ENCODE results near the gene PSMD6.

The PSMD6 gene

GRCh38 chr3:64023187-64023860 is at the start of gene PSMD6:
TSS of gene PSMD6 (minus strand) at chr3:64023494. CDS start at chr3:64023419, 75 bp downstream.
- peak within 1 kb of the TSS; percentile 84 for H3K27ac ChIP-seq
- TF ChIP-seq, protein P1, sequence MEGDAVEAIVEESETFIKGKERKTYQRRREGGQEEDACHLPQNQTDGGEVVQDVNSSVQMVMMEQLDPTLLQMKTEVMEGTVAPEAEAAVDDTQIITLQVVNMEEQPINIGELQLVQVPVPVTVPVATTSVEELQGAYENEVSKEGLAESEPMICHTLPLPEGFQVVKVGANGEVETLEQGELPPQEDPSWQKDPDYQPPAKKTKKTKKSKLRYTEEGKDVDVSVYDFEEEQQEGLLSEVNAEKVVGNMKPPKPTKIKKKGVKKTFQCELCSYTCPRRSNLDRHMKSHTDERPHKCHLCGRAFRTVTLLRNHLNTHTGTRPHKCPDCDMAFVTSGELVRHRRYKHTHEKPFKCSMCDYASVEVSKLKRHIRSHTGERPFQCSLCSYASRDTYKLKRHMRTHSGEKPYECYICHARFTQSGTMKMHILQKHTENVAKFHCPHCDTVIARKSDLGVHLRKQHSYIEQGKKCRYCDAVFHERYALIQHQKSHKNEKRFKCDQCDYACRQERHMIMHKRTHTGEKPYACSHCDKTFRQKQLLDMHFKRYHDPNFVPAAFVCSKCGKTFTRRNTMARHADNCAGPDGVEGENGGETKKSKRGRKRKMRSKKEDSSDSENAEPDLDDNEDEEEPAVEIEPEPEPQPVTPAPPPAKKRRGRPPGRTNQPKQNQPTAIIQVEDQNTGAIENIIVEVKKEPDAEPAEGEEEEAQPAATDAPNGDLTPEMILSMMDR (conservative IDR thresholded peaks at IDR 0.05): peak; percentile 100

DNA sequence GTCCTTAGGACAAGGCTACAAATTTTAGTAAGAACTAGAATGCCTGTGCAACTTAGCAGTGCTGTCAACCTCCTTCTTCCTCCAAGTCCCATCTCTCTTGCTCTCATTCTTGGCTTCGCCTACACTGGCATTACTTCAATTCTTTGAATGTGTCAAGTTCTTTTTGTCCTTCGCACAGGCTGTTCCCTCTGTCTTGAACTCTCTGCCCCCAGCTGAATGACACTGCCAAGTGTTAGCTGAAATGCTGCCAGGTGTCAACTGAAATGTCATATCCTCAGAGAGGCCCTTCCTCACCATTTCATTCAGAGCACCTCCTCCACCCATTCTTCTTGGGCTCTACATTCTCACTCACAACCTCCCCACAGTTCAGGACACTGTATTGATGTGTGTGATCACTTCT is 48.8 kb upstream of the PSMD6 start:
- TF ChIP-seq, protein P1 (conservative IDR thresholded peaks at IDR 0.05): no peak
- H3K27ac ChIP-seq: no peak overlapping the region

GRCh38 chr3:64070704-64071103 is 47.4 kb upstream of the PSMD6 start:
- H3K27ac ChIP-seq: no peak overlapping the region
- TF ChIP-seq, protein P1 (conservative IDR thresholded peaks at IDR 0.05): no peak

GRCh38 chr3:64067506-64068346 is 44.4 kb upstream of the PSMD6 start:
- no peak overlapping the region for H3K27ac ChIP-seq
- TF ChIP-seq, protein P1 (conservative IDR thresholded peaks at IDR 0.05): no peak

- TF ChIP-seq, protein P1 (conservative IDR thresholded peaks at IDR 0.05): no peak
- no peak overlapping the region for H3K27ac ChIP-seq
These were observed 41.5 kb upstream of the PSMD6 start for GRCh38 chr3:64064804-64065203.

DNA sequence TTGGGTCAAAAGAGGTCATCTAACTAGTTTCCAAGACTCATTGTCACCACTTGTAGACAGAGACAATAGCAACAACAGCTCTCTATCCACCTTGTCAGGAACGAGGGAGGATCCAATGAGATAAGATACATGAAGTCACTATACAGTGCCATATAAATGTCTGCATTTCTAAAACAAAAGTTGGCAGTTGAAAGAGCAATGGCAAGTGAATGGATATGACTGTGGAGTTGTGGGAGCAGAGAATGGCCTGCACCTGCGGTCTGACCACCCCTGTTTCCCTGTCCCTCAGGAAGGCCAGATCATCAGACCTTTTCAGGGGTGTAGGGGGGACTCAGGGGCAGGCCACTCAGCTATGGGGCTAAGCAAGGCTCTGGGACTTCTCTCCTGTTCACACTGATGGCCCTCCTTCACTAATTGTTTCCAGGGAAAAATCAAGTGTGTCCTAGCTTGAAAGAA is 40.7 kb upstream of the PSMD6 start:
- TF ChIP-seq, protein P1 (conservative IDR thresholded peaks at IDR 0.05): no peak

DNA sequence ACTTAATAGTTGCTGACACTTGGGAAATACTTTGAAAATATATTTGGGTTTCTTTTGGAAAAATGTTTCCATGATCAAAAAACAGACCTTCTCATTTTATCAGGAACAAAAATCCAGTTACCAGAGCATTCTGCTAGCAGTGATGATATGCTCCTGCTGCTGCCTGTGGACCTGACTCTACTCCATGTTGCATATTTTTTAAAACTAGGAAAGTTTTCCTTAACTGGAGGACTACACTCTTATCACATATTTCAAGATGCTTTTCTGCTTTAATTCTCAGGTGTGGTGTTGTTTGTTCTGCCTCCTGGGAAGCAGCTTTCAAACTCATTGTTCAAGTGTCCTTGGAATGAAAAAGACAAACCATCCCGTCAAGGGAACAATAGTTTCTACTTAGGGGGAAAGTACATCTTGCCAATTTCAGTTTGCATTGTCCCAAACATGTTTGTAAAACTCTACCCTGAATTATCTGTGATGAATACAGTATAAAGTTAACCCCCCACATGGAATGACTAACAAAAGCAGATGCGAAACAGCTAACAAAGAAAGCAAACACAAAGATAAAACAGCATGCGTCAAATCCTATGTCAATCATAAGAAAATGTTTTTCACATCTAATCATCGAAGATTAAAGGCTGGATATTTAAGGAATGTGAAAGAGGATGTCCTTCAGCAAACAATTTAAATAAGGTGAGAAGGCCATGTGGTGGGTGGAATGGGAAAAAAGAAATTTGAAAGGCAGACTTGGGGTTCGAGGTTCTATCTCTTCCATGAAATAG is 40.1 kb upstream of the PSMD6 start:
- TF ChIP-seq, protein P1 (conservative IDR thresholded peaks at IDR 0.05): no peak
- H3K27ac ChIP-seq: no peak overlapping the region

More for the DNA sequence above, 40.7 kb upstream of the PSMD6 start:
- no peak overlapping the region for H3K27ac ChIP-seq
